Measurements from ENCODE around the gene NTPCR.

GRCh38 chr1:233005703-233006102, 55.3 kb downstream of the NTPCR start:
- TF ChIP-seq CTCF (IDR thresholded peaks at IDR 0.05) (no peak), SMC3 (IDR thresholded peaks at IDR 0.05) (no peak), NFE2L2 (conservative IDR thresholded peaks at IDR 0.05; ENCODE audit: low read length) (no peak), TP53 (CRISPR knock-in tag; IDR thresholded peaks at IDR 0.05) (no peak), JUNB (IDR thresholded peaks at IDR 0.05) (no peak), MAX (IDR thresholded peaks at IDR 0.05) (no peak), REST (IDR thresholded peaks at IDR 0.05) (no peak), EP300 (IDR thresholded peaks at IDR 0.05) (no peak)
